ENCODE measurements around the gene EED.
"Not testable (repeated sequence)": the region's sequence is repeated elsewhere in the genome, so short reads cannot be mapped to it uniquely, and the experiment has no call there.

The EED gene

GRCh38 chr11:86220653-86221052 lies 23.9 kb upstream of the EED start:
- Histone ChIP-seq H3K9ac (ENCODE audit: low read length) (no peak overlapping the region), H4K20me1 (ENCODE audit: insufficient read depth, low read length) (no peaks in the 10 kb centered on the region), H3K4me2 (ENCODE audit: low read length) (peak overlapping the region; percentile 40; the same call in 1 of the 2 replicates), H3K9me3 (ENCODE audit: low read length) (no peaks in the 10 kb centered on the region), H3K9me2 (ENCODE audit: low read depth, low read length) (no peaks in the 10 kb centered on the region), H3K36me3 (ENCODE audit: insufficient read depth, low read length) (no peaks in the 10 kb centered on the region), H3K27ac (ENCODE audit: low read depth, low read length, poor library complexity, severe bottlenecking) (peak overlapping the region; percentile 80), H3K4me1 (ENCODE audit: insufficient read depth, low read length, severe bottlenecking) (peaks cover 34% of the 10 kb centered on the region), H3K27me3 (ENCODE audit: insufficient read depth, low read length) (no peaks in the 10 kb centered on the region), H3K4me3 (ENCODE audit: low read depth, low read length, poor library complexity, severe bottlenecking) (no peak overlapping the region), H3F3A (ENCODE audit: insufficient read depth, low read length) (no peaks in the 10 kb centered on the region), H2AFZ (ENCODE audit: low read length) (peak overlapping the region; percentile 71; the same call in 1 of the 2 replicates), H3K79me2 (ENCODE audit: insufficient read depth, low read length) (no peaks in the 10 kb centered on the region)
- no peak for TF ChIP-seq EZH2 (IDR thresholded peaks at IDR 0.05; ENCODE audit: borderline replicate concordance, low read length)
- TF ChIP-seq, protein P1, sequence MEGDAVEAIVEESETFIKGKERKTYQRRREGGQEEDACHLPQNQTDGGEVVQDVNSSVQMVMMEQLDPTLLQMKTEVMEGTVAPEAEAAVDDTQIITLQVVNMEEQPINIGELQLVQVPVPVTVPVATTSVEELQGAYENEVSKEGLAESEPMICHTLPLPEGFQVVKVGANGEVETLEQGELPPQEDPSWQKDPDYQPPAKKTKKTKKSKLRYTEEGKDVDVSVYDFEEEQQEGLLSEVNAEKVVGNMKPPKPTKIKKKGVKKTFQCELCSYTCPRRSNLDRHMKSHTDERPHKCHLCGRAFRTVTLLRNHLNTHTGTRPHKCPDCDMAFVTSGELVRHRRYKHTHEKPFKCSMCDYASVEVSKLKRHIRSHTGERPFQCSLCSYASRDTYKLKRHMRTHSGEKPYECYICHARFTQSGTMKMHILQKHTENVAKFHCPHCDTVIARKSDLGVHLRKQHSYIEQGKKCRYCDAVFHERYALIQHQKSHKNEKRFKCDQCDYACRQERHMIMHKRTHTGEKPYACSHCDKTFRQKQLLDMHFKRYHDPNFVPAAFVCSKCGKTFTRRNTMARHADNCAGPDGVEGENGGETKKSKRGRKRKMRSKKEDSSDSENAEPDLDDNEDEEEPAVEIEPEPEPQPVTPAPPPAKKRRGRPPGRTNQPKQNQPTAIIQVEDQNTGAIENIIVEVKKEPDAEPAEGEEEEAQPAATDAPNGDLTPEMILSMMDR (IDR thresholded peaks at IDR 0.05; ENCODE audit: low read length) = no peak

DNA sequence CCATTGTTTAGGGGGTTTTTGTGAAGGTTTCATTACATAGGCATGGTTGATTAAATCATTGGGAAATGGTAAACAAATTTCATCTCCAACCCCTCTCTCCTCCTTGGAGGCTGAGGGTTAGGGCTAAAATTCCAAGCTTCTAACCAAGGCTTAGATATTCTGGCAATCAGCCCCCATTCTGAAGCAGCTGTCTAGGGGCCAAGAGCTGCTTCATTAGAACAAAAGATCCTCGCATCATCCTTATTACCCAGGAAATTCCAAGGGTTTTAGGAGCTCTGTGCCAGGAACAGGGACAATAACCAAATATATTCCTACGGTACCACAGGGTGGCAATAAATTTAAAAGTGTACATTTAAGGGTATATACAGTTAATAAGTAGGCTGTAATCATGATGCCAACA lies 22.5 kb upstream of the EED start:
- Histone ChIP-seq H4K20me1 (ENCODE audit: insufficient read depth, low read length) (no peaks in the 10 kb centered on the region), H3K9ac (ENCODE audit: low read length) (no peak overlapping the region), H3K4me2 (ENCODE audit: low read length) (no peak overlapping the region), H3K27me3 (ENCODE audit: insufficient read depth, low read length) (no peaks in the 10 kb centered on the region), H3K9me3 (ENCODE audit: low read length) (no peaks in the 10 kb centered on the region), H3K9me2 (ENCODE audit: low read depth, low read length) (no peaks in the 10 kb centered on the region), H3K36me3 (ENCODE audit: insufficient read depth, low read length) (no peaks in the 10 kb centered on the region), H3K79me2 (ENCODE audit: insufficient read depth, low read length) (no peaks in the 10 kb centered on the region), H3K27ac (ENCODE audit: low read depth, low read length, poor library complexity, severe bottlenecking) (no peak overlapping the region), H3K4me1 (ENCODE audit: insufficient read depth, low read length, severe bottlenecking) (peaks cover 34% of the 10 kb centered on the region), H3F3A (ENCODE audit: insufficient read depth, low read length) (no peaks in the 10 kb centered on the region), H2AFZ (ENCODE audit: low read length) (no peak overlapping the region), H3K4me3 (ENCODE audit: low read depth, low read length, poor library complexity, severe bottlenecking) (no peak overlapping the region)
- no peak for TF ChIP-seq EZH2 (IDR thresholded peaks at IDR 0.05; ENCODE audit: borderline replicate concordance, low read length)
- TF ChIP-seq, protein P1 (IDR thresholded peaks at IDR 0.05; ENCODE audit: low read length) = no peak

GRCh38 chr11:86224575-86224974 lies 20.0 kb upstream of the EED start:
- H3K9me3 ChIP-seq (ENCODE audit: low read length); H3K27me3 ChIP-seq (ENCODE audit: insufficient read depth, low read length); H3K4me3 ChIP-seq (ENCODE audit: low read depth, low read length, poor library complexity, severe bottlenecking); H3F3A ChIP-seq (ENCODE audit: insufficient read depth, low read length); H3K4me2 ChIP-seq (ENCODE audit: low read length); H3K79me2 ChIP-seq (ENCODE audit: insufficient read depth, low read length); H3K27ac ChIP-seq (ENCODE audit: low read depth, low read length, poor library complexity, severe bottlenecking); H3K9me2 ChIP-seq (ENCODE audit: low read depth, low read length); H3K9ac ChIP-seq (ENCODE audit: low read length); H4K20me1 ChIP-seq (ENCODE audit: insufficient read depth, low read length); H3K36me3 ChIP-seq (ENCODE audit: insufficient read depth, low read length); H2AFZ ChIP-seq (ENCODE audit: low read length): not testable (repeated sequence)
- H3K4me1 ChIP-seq (ENCODE audit: insufficient read depth, low read length, severe bottlenecking) = peaks cover 14% of the 10 kb centered on the region

DNA sequence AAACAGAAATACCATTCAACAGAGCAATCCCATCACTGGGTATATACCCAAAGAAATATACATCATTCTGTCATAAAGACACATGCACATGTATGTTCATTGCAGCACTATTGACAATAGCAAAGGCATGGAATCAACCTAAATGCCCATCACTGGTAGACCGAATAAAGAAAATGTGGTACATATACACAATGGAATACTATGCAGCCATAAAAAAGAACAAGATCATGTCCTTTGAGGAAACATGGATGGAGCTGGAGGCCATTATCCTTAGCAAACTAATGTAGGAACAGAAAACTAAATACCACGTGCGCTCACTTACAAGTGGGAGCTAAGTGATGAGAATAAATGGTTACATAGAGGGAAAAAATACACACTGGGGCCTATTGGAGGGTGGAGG lies 19.2 kb upstream of the EED start:
- H3K9ac ChIP-seq (ENCODE audit: low read length); H3K27me3 ChIP-seq (ENCODE audit: insufficient read depth, low read length); H4K20me1 ChIP-seq (ENCODE audit: insufficient read depth, low read length); H3K27ac ChIP-seq (ENCODE audit: low read depth, low read length, poor library complexity, severe bottlenecking); H3K4me2 ChIP-seq (ENCODE audit: low read length); H2AFZ ChIP-seq (ENCODE audit: low read length); H3K4me1 ChIP-seq (ENCODE audit: insufficient read depth, low read length, severe bottlenecking); H3F3A ChIP-seq (ENCODE audit: insufficient read depth, low read length); H3K9me2 ChIP-seq (ENCODE audit: low read depth, low read length); H3K79me2 ChIP-seq (ENCODE audit: insufficient read depth, low read length); H3K4me3 ChIP-seq (ENCODE audit: low read depth, low read length, poor library complexity, severe bottlenecking); H3K9me3 ChIP-seq (ENCODE audit: low read length); H3K36me3 ChIP-seq (ENCODE audit: insufficient read depth, low read length): not testable (repeated sequence)

All from OCI-LY1 (cell line).